Right lobe of liver (tissue), 6 donors: ENCODE data around the gene GATA3. TPM values are rescaled to one million over a fixed set of nuclear protein-coding genes. Genes with fewer than 3 reads are reported as not detected.
A peak's percentile ranks its signal among the peaks of the same experiment; 100 is the strongest.

ENCODE experiments used
- ATAC-seq, 4 donors: fragments of 200-7000 bp; cut with Tn5 transposase; one replicate each; pipeline ENCODE4 v1.9.1; 2020; ENCODE audit warnings: mild to moderate bottlenecking in 4 of 4, moderate library complexity in 4 of 4
- DNase-seq, 3 donors: peaks; one replicate each; pipeline ENCODE4 v3.0.0-alpha.2; 2020
- H3K27ac ChIP-seq, 3 donors: fragments of 200-600 bp; one replicate each; pipeline ENCODE4 v1.8.0; 2022
- H3K27me3 ChIP-seq, 2 donors: fragments of 200-600 bp; one replicate each; pipeline ENCODE4 v1.8.0; 2022
- H3K36me3 ChIP-seq, 4 donors: fragments of 200-600 bp; sonication (generic) in 1 of 4; one replicate each; pipeline versions ENCODE4 v1.5.1 to v1.8.0; 2017 to 2022; ENCODE audit warnings: control low read depth in 1 of 4
- H3K4me1 ChIP-seq, 4 donors: fragments of 200-600 bp; sonication (generic) in 1 of 4; one replicate each; pipeline versions ENCODE4 v1.5.1 to v1.8.0; 2017 to 2022; ENCODE audit warnings: control low read depth in 1 of 4
- H3K4me3 ChIP-seq, 3 donors: fragments of 200-600 bp; one replicate each; pipeline ENCODE4 v1.8.0; 2022
- H3K9me3 ChIP-seq, 4 donors: fragments of 200-600 bp; sonication (generic) in 1 of 4; one replicate each; pipeline versions ENCODE4 v1.5.1 to v1.8.0; 2017 to 2022; ENCODE audit warnings: control low read depth in 1 of 4
- CTCF ChIP-seq, 4 donors: fragments of 200-600 bp in 3 of 4; fragments of 450-650 bp in 1 of 4; IDR thresholded peaks; one replicate each; pipeline versions ENCODE4 v1.5.1 to v1.8.0; 2016 to 2022; ENCODE audit warnings: antibody characterized with exemption in 4 of 4, mild to moderate bottlenecking in 2 of 4
- POLR2A ChIP-seq: fragments of 450-650 bp; IDR thresholded peaks from one replicate; pipeline ENCODE4 v1.6.1; 2017; ENCODE audit warnings: antibody characterized with exemption, mild to moderate bottlenecking
- WGBS: methylation state at CpG from one replicate; pipeline ENCODE4 v1.1.6; 2018; ENCODE audit warnings: low coverage, low lambda C conversion rate; ENCODE audit not compliant: insufficient coverage; ENCODE audit errors: missing lambda C conversion rate; 5-methylcytosine and 5-hydroxymethylcytosine counted together
- intact Hi-C, 2 donors: fragments of 100-400 bp; cut with DNase I; formaldehyde crosslinking; loops; one replicate each; pipeline versions ENCODE4 v1.11.2 to v1.14.1; 2022
- total RNA-seq, 6 experiments: library from RNA; depleted of rRNA in 2 of 6; stranded (reverse); fragments of >200 nt in 2 of 6; fragmentation: NEBNext Ultra II Directional in 3 of 6; extraction: Animal tissue kit (Norgen Biotek cat#: 25700) in 3 of 6; gene quantifications; one replicate each; pipeline versions ENCODE4 v1.1.0 to v1.2.4, GENCODE V29; 2016 to 2023
- donor health status: DM: no; HTN: yes; CAD: no.
- donor health status: DM: no; HTN: no; CAD: no.
- donor health status: DM: no; HTN: no; CAD: no.
- donor health status: DM: no; HTN: yes; CAD: no.
- donor health status: DM: no; HTN: yes; CAD: no.

GATA3 gene
- total RNA-seq, 6 experiments from 2014 or later: 0.26 to 1.0 (median 0.53) TPM; not detected in 1

- no peak for ATAC-seq
- intact Hi-C loops: no loop called here
- no peak for DNase-seq
- H3K4me1 ChIP-seq: peaks cover 0 to 44% (median 16%) of the 10 kb centered on the region in 4 donors
- WGBS: 2% methylated on average over 16 of the region's 29 CpGs
- no peaks in the 10 kb centered on the region for H3K9me3 ChIP-seq
- no peaks in the 10 kb centered on the region for H3K36me3 ChIP-seq
- H3K4me3 ChIP-seq: no peak overlapping the region
- no peak overlapping the region for H3K27ac ChIP-seq
- peaks cover 7 to 68% of the 10 kb centered on the region in 2 donors for H3K27me3 ChIP-seq
- no peak for TF ChIP-seq POLR2A
- no peak for TF ChIP-seq CTCF (IDR thresholded peaks at IDR 0.05)
These were observed 6.0 kb upstream of the GATA3 start for GRCh38 chr10:8048281-8049008.

GRCh38 chr10:8049045-8049864 is 5.2 kb upstream of the GATA3 start:
- Histone ChIP-seq H3K9me3 (no peaks in the 10 kb centered on the region), H3K4me3 (peak overlapping the region; percentile 43 to 53 (median 52)), H3K4me1 (peaks cover 0 to 47% (median 19%) of the 10 kb centered on the region in 4 donors), H3K36me3 (no peaks in the 10 kb centered on the region), H3K27me3 (peaks cover 7 to 60% of the 10 kb centered on the region in 2 donors), H3K27ac (no peak overlapping the region)
- DNase-seq (no peak), ATAC-seq (no peak)
- intact Hi-C loops: no loop called here
- 4% methylated on average over 18 of the region's 51 CpGs for WGBS
- TF ChIP-seq CTCF (IDR thresholded peaks at IDR 0.05) (no peak), POLR2A (no peak)

GRCh38 chr10:8049865-8050555 is 4.5 kb upstream of the GATA3 start:
- Histone ChIP-seq H3K27me3 (peaks cover 7 to 58% of the 10 kb centered on the region in 2 donors), H3K4me3 (peak overlapping the region; percentile 43 to 53 (median 52)), H3K9me3 (no peaks in the 10 kb centered on the region), H3K36me3 (no peaks in the 10 kb centered on the region), H3K27ac (no peak overlapping the region), H3K4me1 (peaks cover 0 to 45% (median 17%) of the 10 kb centered on the region in 4 donors)
- no peak for TF ChIP-seq CTCF (IDR thresholded peaks at IDR 0.05)
- no peak for TF ChIP-seq POLR2A
- intact Hi-C loops: no loop called here
- 1% methylated on average over 28 of the region's 68 CpGs for WGBS
- DNase-seq: no peak
- ATAC-seq: no peak

- intact Hi-C loops: no loop called here
- Histone ChIP-seq H3K27me3 (peaks cover 7 to 54% of the 10 kb centered on the region in 2 donors), H3K4me1 (peaks cover 0 to 44% (median 15%) of the 10 kb centered on the region in 4 donors), H3K4me3 (peak overlapping the region; percentile 43 to 53 (median 52)), H3K36me3 (no peaks in the 10 kb centered on the region), H3K27ac (no peak overlapping the region), H3K9me3 (no peaks in the 10 kb centered on the region)
- WGBS: 0% methylated on average over 3 of the region's 60 CpGs
- TF ChIP-seq CTCF (IDR thresholded peaks at IDR 0.05) (no peak), POLR2A (no peak)
- DNase-seq (peak; percentile 83 to 88 (median 88)), ATAC-seq (peak; percentile 64 to 77 (median 66))
These were observed 3.9 kb upstream of the GATA3 start for GRCh38 chr10:8050556-8051108.
